GM12801 (cell line): ENCODE data around the gene TTC28.

ENCODE experiments used
- CTCF ChIP-seq: IDR thresholded peaks from one replicate; pipeline ENCODE4 v1.5.1; 2011; ENCODE audit warnings: control low read depth; ENCODE audit not compliant: insufficient read length; ENCODE audit errors: extremely low read depth

Gene TTC28

GRCh38 chr22:28093711-28094110 is 585.9 kb downstream of the TTC28 start:
- no peak for TF ChIP-seq CTCF

GRCh38 chr22:28091486-28091885 is 588.2 kb downstream of the TTC28 start:
- TF ChIP-seq CTCF = no peak

GRCh38 chr22:28077166-28077565 is 602.5 kb downstream of the TTC28 start:
- no peak for TF ChIP-seq CTCF

GRCh38 chr22:28075358-28075981 is 604.2 kb downstream of the TTC28 start:
- no peak for TF ChIP-seq CTCF

GRCh38 chr22:28074526-28074925 is 605.1 kb downstream of the TTC28 start:
- no peak for TF ChIP-seq CTCF

- TF ChIP-seq CTCF = no peak
These were observed 607.6 kb downstream of the TTC28 start for GRCh38 chr22:28072066-28072465.

- no peak for TF ChIP-seq CTCF
These were observed 610.8 kb downstream of the TTC28 start for GRCh38 chr22:28068826-28069225.

- TF ChIP-seq CTCF = no peak
These were observed 614.7 kb downstream of the TTC28 start for GRCh38 chr22:28064920-28065319.
